ENCODE measurements around the gene PHF21B. TPM values are rescaled to one million over a fixed set of nuclear protein-coding genes. Genes with fewer than 3 reads are reported as not detected.

PHF21B gene
- total and polyA plus RNA-seq, 2 of the 8 experiments (the other 6 are each of a cell fraction or from before 2014, with no cell fraction given) = 19.3 to 68.1 TPM

GRCh38 chr22:44929359-44930015 lies 80.3 kb downstream of the PHF21B start:
- no peaks in the 10 kb centered on the region for H3K9me3 ChIP-seq (ENCODE audit: insufficient read depth in 2 of 2, low read depth in 1 of 2, low read length in 1 of 2)
- no peak overlapping the region for H2BK20ac ChIP-seq (ENCODE audit: low read length)
- FAIRE-seq (no peak), DNase-seq (ENCODE audit: low read depth in 1 of 2, low spot score in 2 of 2) (no peak)
- H3K56ac ChIP-seq (replicated peaks; ENCODE audit: insufficient read length, low read depth, low read length) = no peak overlapping the region
- H3K4ac ChIP-seq (replicated peaks; ENCODE audit: insufficient read length, low read depth, low read length) = no peak overlapping the region
- H2AK5ac ChIP-seq (ENCODE audit: low read depth, low read length) = no peak overlapping the region
- TF ChIP-seq TAF1 (IDR thresholded peaks at IDR 0.05; ENCODE audit: low read depth, low read length) (no peak), HDAC2 (IDR thresholded peaks at IDR 0.05; ENCODE audit: borderline replicate concordance in 1 of 2, low read depth in 2 of 2, low read length in 2 of 2) (no peak)
- no peak overlapping the region for H2BK5ac ChIP-seq (ENCODE audit: low read depth, low read length)
- no peak overlapping the region for H3K27ac ChIP-seq (ENCODE audit: low read depth, low read length)
- no peak overlapping the region for H3K4me2 ChIP-seq (ENCODE audit: insufficient read depth in 1 of 2, low read depth in 2 of 2, low read length in 2 of 2)
- no peak overlapping the region for H3K9ac ChIP-seq (replicated peaks in 1 of 4; ENCODE audit: extremely low read depth in 1 of 4, low read depth in 3 of 4, low read length in 3 of 4)
- H3K18ac ChIP-seq (ENCODE audit: extremely low read depth, low read length) = no peak overlapping the region
- 87% methylated on average over 18 of the region's 18 CpGs; no CpG with 5 or more reads in 1 of the 2 experiments for WGBS, 2 experiments (ENCODE audit: extremely low coverage in 1 of 2, insufficient coverage in 1 of 2, insufficient read length in 1 of 2, insufficient replicate concordance in 2 of 2, low coverage in 1 of 2, low lambda C conversion rate in 2 of 2, missing lambda C conversion rate in 1 of 2)
- H4K20me1 ChIP-seq (replicated peaks in 1 of 2; ENCODE audit: control insufficient read depth in 1 of 2, insufficient read depth in 2 of 2, low read length in 2 of 2) = peaks cover 17 to 30% of the 10 kb centered on the region in 2 experiments
- H2BK12ac ChIP-seq (ENCODE audit: low read depth, low read length) = no peak overlapping the region
- H2BK15ac ChIP-seq (ENCODE audit: low read length) = no peak overlapping the region
- H3K4me3 ChIP-seq (ENCODE audit: extremely low read depth in 1 of 4, insufficient read depth in 2 of 4, low read depth in 3 of 4, low read length in 4 of 4) = no peak overlapping the region
- H3K23me2 ChIP-seq (ENCODE audit: low read depth, low read length) = no peaks in the 10 kb centered on the region
- ChIA-PET POLR2A (ENCODE audit: partially characterized antibody) (interaction anchor here (0.8 kb wide), 1 partner anchor 10 kb away, joined by 3 read pairs; no protein-coding TSS in a partner anchor), CTCF (ENCODE audit: partially characterized antibody) (interaction anchor here (1.4 to 2.8 kb wide), 3 partner anchors 9 to 94 kb away, joined by 3 to 8 read pairs (median 4); no protein-coding TSS in a partner anchor)
- no peak overlapping the region for H3K23ac ChIP-seq (ENCODE audit: insufficient read length)
- H3K36me3 ChIP-seq (ENCODE audit: control insufficient read depth in 2 of 4, insufficient read depth in 4 of 4, low read length in 3 of 4) = peaks cover 0 to 3% (median 0%) of the 10 kb centered on the region in 4 experiments; a peak in 2 of 8 replicates
- no peak overlapping the region for H4K5ac ChIP-seq (ENCODE audit: insufficient read length, low read depth, low read length)
- H3K27me3 ChIP-seq (replicated peaks in 1 of 4; ENCODE audit: control insufficient read depth in 3 of 4, extremely low read depth in 1 of 4, insufficient read depth in 3 of 4, low read length in 3 of 4) = no peaks in the 10 kb centered on the region
- H4K8ac ChIP-seq (ENCODE audit: extremely low read depth, insufficient read depth, low read length) = peak overlapping the region; percentile 43; the same call in 1 of the 2 replicates
- H3K14ac ChIP-seq (ENCODE audit: insufficient read length) = no peak overlapping the region
- no peaks in the 10 kb centered on the region; a peak in 1 of 7 replicates for H3K4me1 ChIP-seq (replicated peaks in 1 of 4; ENCODE audit: control insufficient read depth in 3 of 4, insufficient read depth in 4 of 4, low read length in 3 of 4)
- no peak overlapping the region for H2BK120ac ChIP-seq (replicated peaks; ENCODE audit: low read depth, low read length)
- H2AFZ ChIP-seq (ENCODE audit: low read length) = no peak overlapping the region
- peaks cover 19% of the 10 kb centered on the region for H3K79me1 ChIP-seq (ENCODE audit: low read depth, low read length)
- H3K79me2 ChIP-seq (ENCODE audit: control insufficient read depth in 1 of 2, insufficient read depth in 2 of 2, low read length in 2 of 2) = peaks cover 0 to 4% of the 10 kb centered on the region in 2 experiments; a peak in 1 of 4 replicates
- H4K91ac ChIP-seq (replicated peaks; ENCODE audit: insufficient read length, low read length) = no peak overlapping the region

Measured in H1 (cell line).